ENCODE measurements around the gene MFSD11. TPM values are rescaled to one million over a fixed set of nuclear protein-coding genes. Genes with fewer than 3 reads are reported as not detected.
"Not testable (repeated sequence)": the region's sequence is repeated elsewhere in the genome, so short reads cannot be mapped to it uniquely, and the experiment has no call there.

MFSD11 gene
- total RNA-seq, 1 donor from 2014 or later = 22.6 TPM

DNA sequence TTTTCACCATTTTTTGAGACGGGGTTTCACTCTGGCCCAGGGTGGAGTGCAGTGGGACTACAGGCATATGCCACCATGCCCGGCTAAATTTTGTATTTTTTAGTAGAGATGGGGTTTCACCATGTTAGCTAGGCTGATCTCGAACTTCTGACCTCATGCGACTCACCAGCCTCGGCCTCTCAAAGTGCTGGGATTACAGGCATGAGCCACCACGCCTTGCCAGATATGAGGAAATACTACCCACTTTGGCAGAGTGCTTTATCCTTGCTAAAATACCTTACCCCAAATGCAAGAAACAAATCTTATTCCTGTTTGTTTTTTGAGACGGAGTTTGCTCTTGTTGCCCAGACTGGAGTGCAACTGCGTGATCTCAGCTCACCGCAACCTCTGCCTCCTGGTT, 67.4 kb downstream of the MFSD11 start:
- no peak for ATAC-seq

DNA sequence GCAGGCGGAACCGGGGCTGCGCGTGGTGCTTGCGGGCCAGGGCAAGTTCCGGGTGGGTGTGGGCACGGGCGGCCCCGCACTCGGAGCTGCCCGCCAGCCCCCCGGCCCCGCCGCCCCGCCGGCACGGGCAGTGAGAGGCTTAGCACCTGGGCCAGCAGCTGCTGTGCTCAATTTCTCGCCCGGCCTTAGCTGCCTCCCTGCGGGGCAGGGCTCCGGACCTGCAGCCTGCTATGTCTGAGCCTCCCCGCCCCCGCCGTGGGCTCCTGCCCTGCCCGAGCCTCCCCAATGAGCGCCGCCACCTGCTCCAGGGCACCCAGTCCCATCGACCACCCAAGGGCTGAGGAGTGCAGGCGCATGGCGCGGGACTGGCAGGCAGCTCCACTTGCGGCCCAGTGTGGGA, 68.2 kb downstream of the MFSD11 start:
- ATAC-seq = not testable (repeated sequence)

GRCh38 chr17:76806767-76807166, 68.8 kb downstream of the MFSD11 start:
- not testable (repeated sequence) for ATAC-seq

DNA sequence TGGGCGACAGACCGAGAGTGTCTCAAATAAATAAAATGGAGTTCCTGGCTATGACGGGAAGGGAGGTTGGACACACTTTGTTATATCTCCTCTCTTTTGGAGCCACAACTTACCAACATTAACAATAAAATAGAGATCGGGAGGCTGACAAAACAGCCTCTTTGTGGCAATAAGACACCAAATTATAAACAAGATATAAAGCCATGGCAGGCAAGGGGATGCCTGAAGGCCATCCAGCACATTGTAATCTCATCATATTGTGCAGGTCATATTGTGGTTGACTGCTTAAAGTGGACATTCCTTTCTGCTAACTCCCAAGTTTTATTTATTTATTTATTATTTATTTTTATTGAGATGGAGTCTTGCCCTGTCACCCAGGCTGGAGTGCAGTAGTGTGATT, 70.4 kb downstream of the MFSD11 start:
- ATAC-seq = no peak

DNA sequence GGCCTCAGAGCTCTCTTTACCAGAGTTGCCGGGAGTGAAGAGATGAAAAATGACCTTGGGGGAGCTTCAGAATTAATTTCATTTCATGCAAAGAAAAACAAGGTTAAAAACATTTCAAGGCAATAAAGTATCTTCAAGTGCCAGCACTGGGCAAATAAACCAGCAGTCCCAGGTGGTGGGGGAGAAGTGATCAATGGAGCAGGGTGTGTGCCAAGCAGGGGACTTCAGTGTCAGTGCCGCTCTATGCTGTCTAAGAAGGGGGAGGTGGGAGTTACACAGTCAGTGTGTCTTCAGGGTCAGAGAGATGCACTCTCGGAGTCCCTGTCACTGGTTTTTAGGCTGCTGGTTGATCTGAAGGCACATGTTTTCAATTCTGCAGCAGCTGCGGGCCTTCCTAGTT, 73.0 kb downstream of the MFSD11 start:
- no peak for ATAC-seq

DNA sequence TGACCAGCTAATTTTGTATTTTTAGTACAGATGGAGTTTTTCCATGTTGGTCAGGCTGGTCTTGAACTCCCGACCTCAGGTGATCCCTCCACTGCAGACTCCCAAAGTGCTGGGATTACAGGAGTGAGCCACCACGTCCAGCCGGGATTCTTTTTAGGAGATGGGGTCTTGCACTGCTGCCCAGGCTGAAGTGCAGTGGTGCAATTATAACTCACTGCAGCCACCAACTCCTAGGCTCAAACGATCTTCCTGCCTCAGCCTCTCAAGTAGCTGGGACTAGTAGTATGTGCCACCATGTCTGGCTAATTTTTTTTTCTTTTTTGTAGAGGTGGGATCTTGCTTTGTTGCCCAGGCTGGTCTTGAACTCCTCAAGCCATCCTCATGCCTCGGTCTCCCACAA, 73.9 kb downstream of the MFSD11 start:
- no peak for ATAC-seq

- no peak for ATAC-seq
Measured at GRCh38 chr17:76812263-76812662, 74.3 kb downstream of the MFSD11 start.

DNA sequence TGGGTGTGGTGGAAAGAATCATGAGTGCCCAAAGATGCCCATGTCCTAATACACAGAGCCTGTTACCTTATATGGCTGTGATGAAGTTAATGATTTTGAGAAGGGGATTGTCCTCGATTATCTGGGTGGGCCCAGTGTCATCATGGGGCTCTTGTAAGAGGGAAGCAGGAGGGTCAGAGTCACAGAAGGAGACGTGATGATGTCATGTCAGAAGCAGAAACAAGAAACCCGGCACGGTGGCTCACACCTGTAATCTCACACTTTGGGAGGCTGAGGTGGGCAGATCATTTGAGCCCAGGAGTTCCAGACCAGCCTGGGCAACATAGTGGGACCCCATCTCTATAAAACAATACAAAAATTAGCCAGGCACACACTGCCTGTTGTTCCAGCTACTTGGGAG, 75.0 kb downstream of the MFSD11 start:
- ATAC-seq = no peak

DNA sequence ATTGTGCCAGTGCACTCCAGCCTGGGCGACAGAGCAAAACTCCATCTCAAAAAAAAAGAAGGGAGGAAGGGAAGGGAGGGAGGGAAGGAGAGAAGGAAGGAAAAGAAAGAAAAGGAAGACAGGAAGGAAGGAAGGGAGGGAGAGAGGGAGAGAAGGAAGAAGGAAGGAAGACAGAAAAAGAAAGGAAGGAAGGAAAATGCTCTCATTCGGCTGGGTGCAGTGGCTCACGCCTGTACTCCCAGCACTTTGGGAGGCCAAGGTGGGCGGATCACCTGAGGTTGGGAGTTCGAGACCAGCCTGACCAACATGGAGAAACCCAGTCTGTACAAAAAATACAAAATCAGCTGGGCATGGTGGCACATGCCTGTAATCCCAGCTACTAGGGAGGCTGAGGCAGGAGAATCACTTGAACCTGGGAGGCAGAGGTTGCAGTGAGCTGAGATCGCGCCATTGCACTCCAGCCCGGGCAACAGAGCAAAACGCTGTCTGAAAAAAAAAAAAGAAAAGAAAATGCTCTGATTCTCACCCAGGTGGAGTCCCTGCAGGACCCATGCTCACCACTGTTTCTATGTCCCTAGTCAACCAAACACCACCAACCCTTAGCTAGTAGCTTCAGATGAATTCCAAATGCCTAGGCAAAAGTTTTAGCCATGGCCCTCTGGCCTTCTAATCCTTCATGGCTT, 78.1 kb downstream of the MFSD11 start:
- ATAC-seq = not testable (repeated sequence)

GRCh38 chr17:76816590-76817135, 78.7 kb downstream of the MFSD11 start:
- ATAC-seq = peak; percentile 36

GRCh38 chr17:76820039-76820438, 82.1 kb downstream of the MFSD11 start:
- ATAC-seq = no peak

GRCh38 chr17:76820561-76820960, 82.6 kb downstream of the MFSD11 start:
- no peak for ATAC-seq

- no peak for ATAC-seq
Measured at GRCh38 chr17:76822184-76822778, 84.4 kb downstream of the MFSD11 start.

DNA sequence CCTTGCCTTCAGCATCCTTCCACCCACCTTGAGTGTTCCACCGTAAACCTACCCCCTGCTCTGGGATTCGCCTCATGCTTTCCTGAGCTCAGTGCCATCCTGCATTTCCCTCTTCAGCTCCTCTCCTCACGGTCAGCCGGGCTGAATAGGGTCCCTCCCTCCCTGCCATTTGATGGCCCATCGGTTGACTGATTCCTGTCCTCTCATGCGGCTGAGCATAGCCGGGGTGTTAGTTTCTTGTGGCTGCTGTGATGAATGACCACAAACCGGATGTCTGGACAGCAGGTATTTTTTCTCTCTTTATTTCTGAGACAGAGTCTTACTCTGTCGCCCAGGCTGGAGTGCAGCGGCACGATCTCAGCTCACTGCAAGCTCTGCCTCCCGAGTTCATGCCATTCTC, 86.2 kb downstream of the MFSD11 start:
- ATAC-seq = no peak

- ATAC-seq = no peak
Measured at GRCh38 chr17:76826330-76827068, 88.6 kb downstream of the MFSD11 start.

DNA sequence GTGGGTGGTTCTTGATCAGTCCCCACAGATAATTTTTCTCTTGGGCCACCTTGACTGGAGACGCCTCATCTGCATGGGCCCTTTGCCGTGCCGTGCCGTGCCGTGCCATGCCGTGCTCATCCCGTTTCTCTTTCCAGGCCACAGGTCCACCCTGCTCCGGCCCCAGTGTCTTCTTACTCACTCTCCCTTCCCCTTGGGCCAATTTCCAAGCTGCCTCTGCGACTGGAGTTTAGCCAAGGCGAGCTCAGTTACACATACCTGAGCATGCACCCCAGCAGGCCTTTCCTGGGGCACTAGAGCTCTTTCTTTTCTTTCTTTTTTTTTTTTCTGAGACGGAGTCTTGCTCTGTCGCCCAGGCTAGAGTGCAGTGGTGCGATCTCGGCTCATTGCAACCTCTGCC, 89.8 kb downstream of the MFSD11 start:
- ATAC-seq = no peak

Other genes starting within 250 kb of the MFSD11 start
- gene RHBDF2, start 236.7 kb upstream of the MFSD11 start, total RNA-seq = 36.8 TPM
- 2.6 TPM for gene CYGB, start 200.4 kb upstream of the MFSD11 start, total RNA-seq
- 0.64 TPM for gene PRCD, start 198.1 kb upstream of the MFSD11 start, total RNA-seq
- 24.0 TPM for gene ST6GALNAC2, start 152.3 kb upstream of the MFSD11 start, total RNA-seq
- 16.9 TPM for gene ST6GALNAC1, start 94.4 kb upstream of the MFSD11 start, total RNA-seq
- gene MXRA7, start 27.2 kb upstream of the MFSD11 start, total RNA-seq = 32.3 TPM
- gene JMJD6, start 11.5 kb upstream of the MFSD11 start, total RNA-seq = 11.0 TPM
- 17.8 TPM for gene METTL23, start 11.3 kb upstream of the MFSD11 start, total RNA-seq
- 162 TPM for gene SRSF2, start 788 bp upstream of the MFSD11 start, total RNA-seq
- gene MGAT5B, start 130.3 kb downstream of the MFSD11 start, total RNA-seq = 0.20 TPM